Uterus (tissue), 2 donors: Measurements from ENCODE around the gene SHH.

Source experiments
- POLR2A ChIP-seq, 2 donors: fragments of 450-650 bp; IDR thresholded peaks; one replicate each; pipeline ENCODE4 v1.6.1; 2016; ENCODE audit warnings: antibody characterized with exemption in 2 of 2, mild to moderate bottlenecking in 1 of 2, moderate library complexity in 1 of 2
- TF ChIP-seq, protein P1 (sequence below), 4 experiments: fragments of 200-600 bp in 2 of 4; fragments of 450-650 bp in 2 of 4; sonication (generic) in 2 of 4; IDR thresholded peaks; one replicate each; pipeline ENCODE4 v1.5.1; 2016 to 2019; ENCODE audit warnings: antibody characterized with exemption in 4 of 4, mild to moderate bottlenecking in 2 of 4, moderate library complexity in 1 of 4

GRCh38 chr7:155819186-155819585 lies 6.9 kb upstream of the SHH start:
- no peak for TF ChIP-seq POLR2A (IDR thresholded peaks at IDR 0.05)
- TF ChIP-seq, protein P1, sequence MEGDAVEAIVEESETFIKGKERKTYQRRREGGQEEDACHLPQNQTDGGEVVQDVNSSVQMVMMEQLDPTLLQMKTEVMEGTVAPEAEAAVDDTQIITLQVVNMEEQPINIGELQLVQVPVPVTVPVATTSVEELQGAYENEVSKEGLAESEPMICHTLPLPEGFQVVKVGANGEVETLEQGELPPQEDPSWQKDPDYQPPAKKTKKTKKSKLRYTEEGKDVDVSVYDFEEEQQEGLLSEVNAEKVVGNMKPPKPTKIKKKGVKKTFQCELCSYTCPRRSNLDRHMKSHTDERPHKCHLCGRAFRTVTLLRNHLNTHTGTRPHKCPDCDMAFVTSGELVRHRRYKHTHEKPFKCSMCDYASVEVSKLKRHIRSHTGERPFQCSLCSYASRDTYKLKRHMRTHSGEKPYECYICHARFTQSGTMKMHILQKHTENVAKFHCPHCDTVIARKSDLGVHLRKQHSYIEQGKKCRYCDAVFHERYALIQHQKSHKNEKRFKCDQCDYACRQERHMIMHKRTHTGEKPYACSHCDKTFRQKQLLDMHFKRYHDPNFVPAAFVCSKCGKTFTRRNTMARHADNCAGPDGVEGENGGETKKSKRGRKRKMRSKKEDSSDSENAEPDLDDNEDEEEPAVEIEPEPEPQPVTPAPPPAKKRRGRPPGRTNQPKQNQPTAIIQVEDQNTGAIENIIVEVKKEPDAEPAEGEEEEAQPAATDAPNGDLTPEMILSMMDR (IDR thresholded peaks at IDR 0.05): no peak
